Measurements from ENCODE around the gene TSSC4.

DNA sequence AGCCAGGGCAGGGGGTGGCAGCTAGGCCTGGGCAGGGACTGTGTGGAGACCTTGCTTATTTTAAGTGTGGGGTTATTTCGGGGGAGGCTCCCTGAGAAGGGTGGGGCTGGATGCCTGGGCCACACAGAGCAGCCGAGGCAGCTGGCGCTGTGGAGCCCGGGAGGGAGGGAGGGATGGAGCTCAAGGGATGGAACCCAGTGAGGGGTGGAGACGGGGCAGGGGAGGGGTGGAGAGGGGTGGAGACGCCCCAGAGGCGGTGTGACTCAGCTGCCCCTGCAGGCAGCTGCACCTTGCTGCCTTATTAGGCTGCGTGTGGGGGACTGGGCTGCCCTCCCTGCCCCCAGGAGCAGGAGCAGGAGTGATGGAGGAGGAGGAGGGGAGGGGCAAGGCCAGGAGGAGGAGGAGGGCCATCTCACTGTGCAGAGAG is 9.8 kb upstream of the TSSC4 start:
- TF ChIP-seq ARNT (IDR thresholded peaks at IDR 0.05), result no peak
- TF ChIP-seq L3MBTL2 (conservative IDR thresholded peaks at IDR 0.05), result no peak
- no peak for TF ChIP-seq SP1 (IDR thresholded peaks at IDR 0.05)
- TF ChIP-seq ELF4 (IDR thresholded peaks at IDR 0.05), result no peak

All from HEK293T (cell line).